IMR-90 (cell line): ENCODE measurements around the gene AGAP1.

Experiments
- CEBPB ChIP-seq: IDR thresholded peaks from 2 replicates; pipeline ENCODE4 v1.6.1; 2012; ENCODE audit warnings: low read depth, low read length, improper control_type of control experiment
- CHD1 ChIP-seq: IDR thresholded peaks from 2 replicates; pipeline ENCODE4 v1.6.1; 2012; ENCODE audit warnings: low read depth, low read length, improper control_type of control experiment
- CTCF ChIP-seq: conservative IDR thresholded peaks from 2 replicates; pipeline ENCODE4 v1.5.1; 2012; ENCODE audit warnings: mild to moderate bottlenecking, low read depth, low read length, improper control_type of control experiment
- FOS ChIP-seq: fragments of 150-350 bp; IDR thresholded peaks from 2 replicates; pipeline ENCODE4 v1.6.1; 2016; ENCODE audit warnings: low read depth, low read length
- MAFK ChIP-seq: IDR thresholded peaks from 2 replicates; pipeline ENCODE4 v1.6.1; 2012; ENCODE audit warnings: low read depth, low read length, improper control_type of control experiment
- MAZ ChIP-seq: IDR thresholded peaks from 2 replicates; pipeline ENCODE4 v1.6.1; 2012; ENCODE audit warnings: low read depth, mild to moderate bottlenecking, low read length, improper control_type of control experiment, moderate library complexity, borderline replicate concordance
- MXI1 ChIP-seq: IDR thresholded peaks from 2 replicates; pipeline ENCODE4 v1.6.1; 2012; ENCODE audit warnings: low read depth, mild to moderate bottlenecking, low read length, moderate library complexity, borderline replicate concordance
- NFE2L2 ChIP-seq: fragments of 150-350 bp; IDR thresholded peaks from 2 replicates; pipeline ENCODE4 v1.6.1; 2016; ENCODE audit warnings: low read depth, mild to moderate bottlenecking, low read length
- POLR2A ChIP-seq: IDR thresholded peaks from 2 replicates; pipeline ENCODE4 v1.6.1; 2012; ENCODE audit warnings: mild to moderate bottlenecking, low read depth, low read length
- RAD21 ChIP-seq: IDR thresholded peaks from 2 replicates; pipeline ENCODE4 v1.6.1; 2012; ENCODE audit warnings: low read length, improper control_type of control experiment
- RCOR1 ChIP-seq: IDR thresholded peaks from 2 replicates; pipeline ENCODE4 v1.6.1; 2012; ENCODE audit warnings: mild to moderate bottlenecking, low read length, improper control_type of control experiment; ENCODE audit not compliant: insufficient replicate concordance
- RFX5 ChIP-seq: IDR thresholded peaks from 2 replicates; pipeline ENCODE4 v1.8.0; 2012; ENCODE audit warnings: low read depth, mild to moderate bottlenecking, low read length, moderate library complexity
- SMC3 ChIP-seq: fragments of 150-350 bp; IDR thresholded peaks from 2 replicates; pipeline ENCODE4 v1.6.1; 2016; ENCODE audit warnings: low read depth, mild to moderate bottlenecking, antibody characterized with exemption, low read length, moderate library complexity
- TF ChIP-seq, protein P1 (sequence below): fragments of 150-350 bp; IDR thresholded peaks from 2 replicates; pipeline ENCODE4 v1.6.1; 2016; ENCODE audit warnings: low read depth, mild to moderate bottlenecking, low read length, moderate library complexity, borderline replicate concordance

- TF ChIP-seq POLR2A (no peak), CTCF (no peak), CHD1 (no peak), SMC3 (no peak), NFE2L2 (no peak), RFX5 (no peak), RCOR1 (no peak), FOS (no peak), RAD21 (no peak), MXI1 (no peak), MAFK (no peak), CEBPB (no peak), MAZ (no peak)
- TF ChIP-seq, protein P1, sequence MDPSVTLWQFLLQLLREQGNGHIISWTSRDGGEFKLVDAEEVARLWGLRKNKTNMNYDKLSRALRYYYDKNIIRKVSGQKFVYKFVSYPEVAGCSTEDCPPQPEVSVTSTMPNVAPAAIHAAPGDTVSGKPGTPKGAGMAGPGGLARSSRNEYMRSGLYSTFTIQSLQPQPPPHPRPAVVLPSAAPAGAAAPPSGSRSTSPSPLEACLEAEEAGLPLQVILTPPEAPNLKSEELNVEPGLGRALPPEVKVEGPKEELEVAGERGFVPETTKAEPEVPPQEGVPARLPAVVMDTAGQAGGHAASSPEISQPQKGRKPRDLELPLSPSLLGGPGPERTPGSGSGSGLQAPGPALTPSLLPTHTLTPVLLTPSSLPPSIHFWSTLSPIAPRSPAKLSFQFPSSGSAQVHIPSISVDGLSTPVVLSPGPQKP = no peak
These were observed 671.3 kb downstream of the AGAP1 start for GRCh38 chr2:236164925-236165841.
